Prostate gland (tissue), 2 donors: Measurements from ENCODE around the gene FLNC.

ENCODE experiments used
- POLR2A ChIP-seq: fragments of 450-650 bp; IDR thresholded peaks from one replicate; pipeline ENCODE4 v1.6.1; 2016; ENCODE audit warnings: antibody characterized with exemption, mild to moderate bottlenecking
- POLR2AphosphoS5 ChIP-seq: sonication (generic); formaldehyde crosslinking; IDR thresholded peaks from one replicate; pipeline ENCODE4 v1.6.1; 2017; ENCODE audit warnings: antibody characterized with exemption
- TF ChIP-seq, protein P1 (sequence below), 4 experiments: fragments of 200-600 bp in 2 of 4; fragments of 450-650 bp in 2 of 4; sonication (generic) in 2 of 4; IDR thresholded peaks; 1 replicate in 3 of 4; 2 replicates in 1 of 4; pipeline ENCODE4 v1.5.1; 2016 to 2019; ENCODE audit warnings: antibody characterized with exemption in 4 of 4, mild to moderate bottlenecking in 2 of 4, moderate library complexity in 2 of 4

DNA sequence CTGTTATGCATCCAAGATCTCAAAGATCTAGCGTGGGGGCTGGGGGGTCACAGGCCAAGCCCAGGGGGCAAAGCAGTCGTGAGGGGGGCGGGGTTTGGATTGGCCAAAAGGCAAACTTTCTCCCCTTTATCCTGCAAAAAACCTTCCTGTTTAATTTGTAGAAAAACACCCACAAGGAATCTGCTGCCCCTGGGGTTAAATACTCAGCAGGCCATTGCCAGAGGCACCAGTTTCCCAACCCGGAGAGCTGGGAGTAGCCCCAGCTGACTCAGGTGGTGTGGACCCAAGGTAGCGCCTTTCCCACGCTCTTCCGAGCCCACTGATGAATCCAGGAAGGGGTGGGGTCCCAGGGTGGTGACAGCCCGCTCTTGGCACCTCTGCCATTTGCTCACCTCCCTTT, 58.9 kb downstream of the FLNC start:
- TF ChIP-seq, protein P1, sequence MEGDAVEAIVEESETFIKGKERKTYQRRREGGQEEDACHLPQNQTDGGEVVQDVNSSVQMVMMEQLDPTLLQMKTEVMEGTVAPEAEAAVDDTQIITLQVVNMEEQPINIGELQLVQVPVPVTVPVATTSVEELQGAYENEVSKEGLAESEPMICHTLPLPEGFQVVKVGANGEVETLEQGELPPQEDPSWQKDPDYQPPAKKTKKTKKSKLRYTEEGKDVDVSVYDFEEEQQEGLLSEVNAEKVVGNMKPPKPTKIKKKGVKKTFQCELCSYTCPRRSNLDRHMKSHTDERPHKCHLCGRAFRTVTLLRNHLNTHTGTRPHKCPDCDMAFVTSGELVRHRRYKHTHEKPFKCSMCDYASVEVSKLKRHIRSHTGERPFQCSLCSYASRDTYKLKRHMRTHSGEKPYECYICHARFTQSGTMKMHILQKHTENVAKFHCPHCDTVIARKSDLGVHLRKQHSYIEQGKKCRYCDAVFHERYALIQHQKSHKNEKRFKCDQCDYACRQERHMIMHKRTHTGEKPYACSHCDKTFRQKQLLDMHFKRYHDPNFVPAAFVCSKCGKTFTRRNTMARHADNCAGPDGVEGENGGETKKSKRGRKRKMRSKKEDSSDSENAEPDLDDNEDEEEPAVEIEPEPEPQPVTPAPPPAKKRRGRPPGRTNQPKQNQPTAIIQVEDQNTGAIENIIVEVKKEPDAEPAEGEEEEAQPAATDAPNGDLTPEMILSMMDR (IDR thresholded peaks at IDR 0.05): no peak
- TF ChIP-seq POLR2A: no peak
- no peak for TF ChIP-seq POLR2AphosphoS5
